ENCODE data around the gene HAUS7.

The HAUS7 gene

GRCh38 chrX:153476666-153477363 is 6.4 kb upstream of the HAUS7 start:
- DNase-seq: no peak

DNA sequence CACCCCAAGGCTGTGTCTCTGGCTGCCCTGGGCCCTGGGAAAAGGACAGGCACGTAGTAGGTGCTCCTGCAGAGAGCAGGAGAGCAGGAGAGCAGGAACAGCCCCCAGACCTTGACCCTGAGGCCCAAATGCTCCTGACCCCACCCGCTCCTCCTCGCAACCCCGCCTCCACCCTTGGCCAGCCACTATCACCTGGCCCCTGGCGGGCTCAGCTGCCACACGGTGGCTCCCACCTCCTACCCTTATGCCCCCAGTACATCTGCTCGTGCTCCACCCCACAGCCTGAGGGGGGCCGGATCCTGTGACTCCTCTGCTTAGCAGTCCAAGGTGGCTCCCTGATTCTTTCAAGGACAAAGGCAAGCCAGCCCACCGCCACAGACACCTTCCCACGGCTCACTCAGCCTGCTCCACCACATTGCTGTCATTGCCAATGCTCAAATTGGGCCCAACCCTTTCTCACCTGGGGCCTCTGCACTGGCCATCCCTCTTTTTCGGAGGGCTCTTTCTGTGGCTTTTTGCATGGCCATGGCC is 5.4 kb upstream of the HAUS7 start:
- DNase-seq: no peak

DNA sequence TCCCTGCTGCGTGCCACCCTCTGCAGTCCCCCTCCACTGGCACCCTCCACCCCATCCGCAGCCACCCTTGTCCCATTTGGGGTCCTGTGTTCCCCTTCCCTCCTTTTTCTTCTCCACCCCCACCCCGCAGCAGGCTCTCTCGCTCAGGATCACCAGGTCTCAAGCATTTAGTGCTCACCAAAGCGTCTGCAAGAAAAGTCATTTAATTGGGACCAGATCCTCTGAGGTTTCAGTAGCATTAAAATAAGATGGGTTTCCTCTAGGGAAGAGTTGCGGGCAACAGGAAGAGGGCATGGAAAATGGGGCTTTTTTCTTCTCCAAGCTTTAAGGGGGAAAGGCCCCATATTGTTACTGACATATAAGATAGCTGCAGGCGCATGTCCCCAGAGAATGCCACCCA is 4.9 kb upstream of the HAUS7 start:
- no peak for DNase-seq

GRCh38 chrX:153474718-153475117 is 4.3 kb upstream of the HAUS7 start:
- peak; percentile 8 to 50 (median 34) for DNase-seq

GRCh38 chrX:153474266-153474665 is 3.9 kb upstream of the HAUS7 start:
- no peak for DNase-seq

DNA sequence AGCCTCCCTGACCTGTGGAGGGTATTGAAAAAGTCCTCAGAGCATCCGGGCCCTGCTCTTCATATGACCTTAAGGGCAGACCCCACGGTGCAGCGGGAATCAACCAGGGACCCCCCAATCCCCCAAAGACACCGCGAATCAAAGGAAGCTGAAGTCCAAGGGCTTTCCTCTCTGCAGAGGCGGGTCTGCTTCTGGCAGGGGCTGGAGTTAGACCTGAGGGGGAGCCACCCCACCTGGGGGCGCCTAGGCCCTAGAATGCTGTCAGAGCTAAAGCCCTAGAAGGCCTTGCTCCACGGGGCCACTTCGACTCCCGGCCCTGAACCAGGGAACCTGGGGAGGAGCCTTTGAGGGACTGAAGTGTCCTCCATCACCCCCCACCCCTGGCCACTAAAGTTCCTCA is 2.8 kb upstream of the HAUS7 start:
- no peak for DNase-seq

- no peak for DNase-seq
Observed at GRCh38 chrX:153471663-153472280, 1.4 kb upstream of the HAUS7 start.

DNA sequence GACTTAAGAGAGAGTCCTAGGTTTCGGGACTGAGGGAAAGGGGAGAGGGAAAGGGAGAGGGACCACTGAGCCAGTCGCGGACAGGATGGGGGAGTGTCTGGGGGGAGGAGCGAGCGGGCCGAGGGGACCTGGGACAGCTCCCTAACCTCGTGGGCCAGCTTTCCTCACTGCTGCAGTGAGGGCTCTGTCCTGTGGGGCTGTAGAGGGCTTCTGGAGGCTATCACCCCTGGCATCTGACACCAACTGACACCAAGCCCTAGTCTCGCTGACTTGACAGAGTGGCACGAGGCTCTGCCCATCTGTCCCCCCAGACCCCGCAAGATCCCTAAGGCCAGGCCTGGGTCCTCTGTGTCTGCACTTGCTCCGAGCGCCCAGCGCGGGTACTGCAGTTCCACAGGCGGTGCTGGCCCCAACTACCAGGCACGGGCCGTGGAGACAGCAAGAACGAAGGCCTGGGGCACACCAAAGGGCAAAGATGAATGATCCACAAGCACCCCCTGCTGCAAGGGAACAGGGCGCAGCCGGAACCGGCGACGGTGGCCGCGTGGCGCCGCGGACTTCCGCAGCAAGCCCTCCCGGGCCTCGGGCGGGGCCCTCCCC is 465 bp downstream of the HAUS7 start:
- peak in 2 of 5 experiments; percentile 5 to 40 for DNase-seq

DNA sequence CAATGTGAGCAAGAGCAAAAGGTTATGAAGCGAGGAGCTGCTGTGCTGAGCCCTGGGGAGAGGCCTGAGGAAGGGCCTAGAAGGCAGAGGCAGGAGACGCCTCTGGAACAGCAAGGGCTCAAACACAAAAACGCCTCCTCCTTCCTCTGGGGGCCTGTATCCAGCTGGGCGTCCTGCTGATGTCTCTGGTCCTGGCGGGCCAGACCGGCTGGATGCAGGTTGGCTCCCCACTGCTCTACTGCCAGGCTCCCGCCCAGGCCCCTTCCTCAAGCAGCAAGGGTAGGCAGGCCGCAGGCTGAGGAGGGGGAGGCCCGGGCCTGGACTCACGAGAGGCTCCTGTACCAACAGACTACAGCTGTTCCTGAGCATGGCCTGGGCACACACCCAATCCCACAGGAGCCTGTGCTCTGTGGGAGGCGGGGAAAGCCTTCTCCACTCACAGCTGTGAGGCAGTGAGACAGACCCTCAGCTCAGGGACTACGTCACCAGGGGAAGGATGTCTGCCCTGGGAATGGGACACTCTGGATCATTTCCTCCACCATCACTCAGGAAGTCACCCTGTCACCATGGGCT is 2.3 kb downstream of the HAUS7 start:
- no peak for DNase-seq

DNA sequence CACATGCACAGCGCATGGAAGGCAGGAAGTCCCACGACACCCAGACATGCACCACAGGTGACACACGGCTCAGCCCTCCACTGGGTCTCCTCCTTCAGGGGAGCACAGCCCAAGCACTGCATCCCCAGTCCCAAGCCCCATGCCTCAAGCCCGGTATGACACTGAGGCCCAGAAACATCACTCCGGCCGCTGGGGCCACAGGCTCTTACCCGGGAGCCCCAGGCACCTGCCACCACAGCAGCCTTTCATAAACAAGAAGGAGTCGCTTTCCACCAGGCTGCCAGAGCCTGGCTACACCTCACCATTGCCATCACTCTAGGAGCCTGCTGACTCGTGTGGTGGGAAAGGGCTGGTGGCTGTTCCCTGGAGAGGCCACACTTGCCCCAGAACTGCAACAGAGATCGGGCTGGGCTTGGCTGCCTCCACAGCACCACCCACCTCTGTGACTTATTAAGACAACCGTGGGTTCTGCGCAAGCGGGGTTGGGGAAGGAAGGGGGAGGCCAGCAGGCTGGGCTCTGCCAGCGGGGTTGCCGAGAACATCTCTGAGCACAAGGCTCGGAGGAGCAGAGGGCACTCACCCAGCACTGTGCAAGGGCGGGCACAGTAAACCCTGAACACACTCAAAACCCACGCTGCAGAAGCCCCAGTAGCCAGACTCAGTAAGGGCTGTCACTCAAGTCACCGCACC is 4.5 kb downstream of the HAUS7 start:
- no peak for DNase-seq

- no peak for DNase-seq
Observed at GRCh38 chrX:153464116-153464515, 6.3 kb downstream of the HAUS7 start.

DNA sequence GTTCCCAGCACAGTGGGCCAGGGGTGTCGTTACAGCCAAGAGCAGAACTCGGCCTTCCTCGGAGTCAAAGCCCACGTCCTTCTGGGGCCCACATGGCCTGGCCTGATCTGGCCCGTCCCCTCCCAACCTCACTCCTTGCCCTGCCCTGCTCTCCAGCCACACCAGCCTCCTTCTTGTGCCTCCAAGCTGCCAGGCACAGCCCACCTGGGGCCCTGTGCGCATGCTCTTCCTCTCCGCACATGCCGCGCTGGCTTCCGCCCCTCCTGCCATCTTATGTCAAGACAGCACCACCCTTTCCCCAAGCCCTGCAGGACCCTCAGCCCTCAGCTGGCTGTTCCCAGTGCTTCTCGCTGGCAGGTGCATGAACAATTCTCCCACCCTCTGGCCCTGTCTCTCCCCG is 6.8 kb downstream of the HAUS7 start:
- no peak for DNase-seq

GRCh38 chrX:153463031-153463430 is 7.3 kb downstream of the HAUS7 start:
- DNase-seq: no peak

- DNase-seq: no peak
Observed at GRCh38 chrX:153462291-153462690, 8.1 kb downstream of the HAUS7 start.

- peak in 4 of 5 experiments; percentile 9 to 49 (median 12) for DNase-seq
Observed at GRCh38 chrX:153460826-153461225, 9.6 kb downstream of the HAUS7 start.

DNA sequence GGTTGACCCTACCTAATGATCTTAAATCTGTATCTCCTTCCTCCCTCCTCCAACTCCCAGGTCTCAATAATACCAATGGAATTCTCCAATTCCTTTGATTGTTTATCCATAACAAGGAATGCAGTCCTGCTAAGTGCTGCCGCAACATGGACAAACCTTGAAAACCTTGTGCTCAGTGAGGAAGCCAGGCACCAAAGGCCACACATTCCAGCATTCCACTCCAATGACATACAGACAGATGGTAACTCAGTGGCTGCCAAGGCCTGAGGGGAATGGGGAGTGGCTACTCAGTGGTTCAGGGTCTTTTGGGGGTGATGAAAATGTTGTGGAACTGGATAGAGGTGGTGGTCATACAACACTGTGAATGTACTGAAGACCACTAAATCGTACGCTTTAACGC is 10.4 kb downstream of the HAUS7 start:
- DNase-seq: no peak

- DNase-seq: no peak
Observed at GRCh38 chrX:153458476-153458875, 11.9 kb downstream of the HAUS7 start.

GRCh38 chrX:153457827-153458466 is 12.4 kb downstream of the HAUS7 start:
- no peak for DNase-seq

- DNase-seq: no peak
Observed at GRCh38 chrX:153457136-153457825, 13.1 kb downstream of the HAUS7 start.

- no peak for DNase-seq
Observed at GRCh38 chrX:153456704-153457103, 13.7 kb downstream of the HAUS7 start.

DNA sequence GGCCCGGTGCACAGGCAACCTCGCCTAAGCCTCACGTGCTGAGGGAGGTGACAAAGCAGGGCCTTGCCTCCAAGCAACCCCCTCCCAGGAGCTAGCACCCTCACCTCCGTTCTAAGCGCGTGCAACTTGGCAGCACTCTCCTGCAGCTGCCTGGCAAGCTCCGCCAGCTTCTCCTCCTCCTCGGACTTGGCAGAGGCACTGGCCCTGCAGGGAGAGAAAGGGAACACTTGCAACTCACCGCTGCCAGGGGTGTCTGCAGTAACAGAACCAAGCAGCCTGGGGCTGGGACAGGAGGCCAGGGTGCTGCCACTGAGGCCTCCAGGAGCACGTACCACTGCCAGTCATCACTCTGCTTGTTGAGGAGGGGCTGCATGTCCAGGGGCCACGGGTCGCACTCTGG is 14.2 kb downstream of the HAUS7 start:
- no peak for DNase-seq

DNA sequence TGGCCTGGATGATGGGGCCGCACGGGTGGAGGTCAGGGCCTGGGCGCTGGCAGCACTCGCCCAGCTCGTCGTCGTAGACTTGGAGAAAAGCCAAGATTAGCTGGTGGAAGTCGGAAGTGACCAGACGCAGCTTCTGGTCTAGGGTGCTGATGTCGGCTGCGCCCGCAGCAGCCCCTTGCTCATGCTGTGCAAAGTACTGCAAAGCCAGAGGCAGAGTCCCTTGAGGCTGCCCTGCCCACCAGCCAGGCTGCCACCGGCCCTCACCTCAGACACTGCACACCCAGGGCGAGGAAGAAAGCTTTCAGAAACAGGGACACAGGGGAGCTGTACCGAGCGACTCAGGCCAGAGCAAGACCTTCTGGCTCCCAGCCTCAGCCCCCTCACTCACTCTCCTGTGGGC is 14.8 kb downstream of the HAUS7 start:
- DNase-seq: no peak
